PC-9 (cell line): Measurements from ENCODE around the gene CROCC. TPM values are rescaled to one million over a fixed set of nuclear protein-coding genes. Genes with fewer than 3 reads are reported as not detected.
A peak's percentile ranks its signal among the peaks of the same experiment; 100 is the strongest.
"Not testable (repeated sequence)": the region's sequence is repeated elsewhere in the genome, so short reads cannot be mapped to it uniquely, and the experiment has no call there.

Experiments used
- BruUV-seq: library from RNA; stranded (reverse); fragments of 400-500 nt; replicated peaks from 2 replicates; lab custom pipeline; 2021; lab: Mats Ljungman, UMichigan
- CTCF ChIA-PET: fragments of 300-600 bp; sonication (Branson Sonifier 250); formaldehyde crosslinking; loops from one replicate; lab custom pipeline; 2022; ENCODE audit warnings: antibody characterized with exemption; lab: Charles Lee
- POLR2A ChIA-PET: fragments of 300-600 bp; sonication (Branson Sonifier 250); formaldehyde crosslinking; loops from one replicate; lab custom pipeline; 2022; ENCODE audit warnings: antibody characterized with exemption; ENCODE audit not compliant: unreplicated experiment; lab: Charles Lee
- DNase-seq, 2 experiments: peaks; one replicate each; pipeline versions ENCODE4 v3.0.0 to v3.0.0-alpha.2; 2015 to 2022; ENCODE audit warnings: mixed read lengths in 1 of 2
- H2AFZ ChIP-seq: fragments of 200-600 bp; sonication (generic); 2 replicates; pipeline ENCODE4 v1.8.1; 2017; ENCODE audit warnings: antibody characterized with exemption
- H3F3A ChIP-seq: fragments of 200-600 bp; sonication (generic); 2 replicates; pipeline ENCODE4 v1.8.1; 2017; ENCODE audit warnings: antibody characterized with exemption, mild to moderate bottlenecking, low read depth; ENCODE audit not compliant: insufficient read depth
- H3K27ac ChIP-seq: fragments of 200-600 bp; sonication (generic); 2 replicates; pipeline ENCODE4 v1.6.1; 2016; ENCODE audit warnings: mixed run types
- H3K27me3 ChIP-seq: fragments of 200-600 bp; sonication (generic); 2 replicates; pipeline ENCODE4 v1.6.1; 2016; ENCODE audit warnings: low read depth, mixed run types; ENCODE audit not compliant: insufficient read depth
- H3K36me3 ChIP-seq: fragments of 200-600 bp; sonication (generic); 2 replicates; pipeline ENCODE4 v1.6.1; 2016; ENCODE audit warnings: low read depth, mixed run types
- H3K4me1 ChIP-seq: fragments of 200-600 bp; sonication (generic); replicated peaks from 2 replicates; pipeline ENCODE4 v1.6.1; 2016; ENCODE audit warnings: mixed run types; ENCODE audit not compliant: insufficient read depth
- H3K4me2 ChIP-seq: fragments of 200-600 bp; sonication (generic); 2 replicates; pipeline ENCODE4 v1.6.1; 2017; ENCODE audit warnings: mixed run types
- H3K4me3 ChIP-seq: fragments of 200-600 bp; sonication (generic); 2 replicates; pipeline ENCODE4 v1.6.1; 2016; ENCODE audit warnings: mixed run types
- H3K79me2 ChIP-seq: fragments of 200-600 bp; sonication (generic); 2 replicates; pipeline ENCODE4 v1.6.1; 2017; ENCODE audit warnings: low read depth, mixed run types
- H3K9me2 ChIP-seq: fragments of 200-600 bp; sonication (generic); 2 replicates; pipeline ENCODE4 v1.8.1; 2017; ENCODE audit warnings: mild to moderate bottlenecking; ENCODE audit not compliant: insufficient read depth
- H3K9me3 ChIP-seq: fragments of 200-600 bp; sonication (generic); 2 replicates; pipeline ENCODE4 v1.8.1; 2016; ENCODE audit warnings: low read depth; ENCODE audit not compliant: insufficient read depth
- H4K20me1 ChIP-seq: fragments of 200-600 bp; sonication (generic); 2 replicates; pipeline ENCODE4 v1.8.1; 2017; ENCODE audit not compliant: insufficient read depth
- intact Hi-C: fragments of 100-400 bp; cut with micrococcal nuclease; formaldehyde crosslinking; loops from one replicate; pipeline ENCODE4 v1.10.0; 2022; ENCODE audit not compliant: unreplicated experiment
- total RNA-seq: library from RNA; stranded (reverse); gene quantifications from 2 replicates; pipeline ENCODE4 v1.2.3, GENCODE V29; 2021

CROCC gene
- total RNA-seq, 1 experiment from 2014 or later: 18.9 TPM

- intact Hi-C loops, H3K36me3 ChIP-seq, H3K9me2 ChIP-seq, H2AFZ ChIP-seq, H3K79me2 ChIP-seq, H3K9me3 ChIP-seq, H4K20me1 ChIP-seq, H3K4me3 ChIP-seq, H3K4me1 ChIP-seq, H3F3A ChIP-seq, H3K27ac ChIP-seq, POLR2A ChIA-PET, H3K27me3 ChIP-seq, CTCF ChIA-PET, DNase-seq: not testable (repeated sequence)
- BruUV-seq: TSS peak; percentile 92
- peak overlapping the region; percentile 61 for H3K4me2 ChIP-seq
Measured at GRCh38 chr1:16895233-16895597, 26.5 kb upstream of the CROCC start.

DNA sequence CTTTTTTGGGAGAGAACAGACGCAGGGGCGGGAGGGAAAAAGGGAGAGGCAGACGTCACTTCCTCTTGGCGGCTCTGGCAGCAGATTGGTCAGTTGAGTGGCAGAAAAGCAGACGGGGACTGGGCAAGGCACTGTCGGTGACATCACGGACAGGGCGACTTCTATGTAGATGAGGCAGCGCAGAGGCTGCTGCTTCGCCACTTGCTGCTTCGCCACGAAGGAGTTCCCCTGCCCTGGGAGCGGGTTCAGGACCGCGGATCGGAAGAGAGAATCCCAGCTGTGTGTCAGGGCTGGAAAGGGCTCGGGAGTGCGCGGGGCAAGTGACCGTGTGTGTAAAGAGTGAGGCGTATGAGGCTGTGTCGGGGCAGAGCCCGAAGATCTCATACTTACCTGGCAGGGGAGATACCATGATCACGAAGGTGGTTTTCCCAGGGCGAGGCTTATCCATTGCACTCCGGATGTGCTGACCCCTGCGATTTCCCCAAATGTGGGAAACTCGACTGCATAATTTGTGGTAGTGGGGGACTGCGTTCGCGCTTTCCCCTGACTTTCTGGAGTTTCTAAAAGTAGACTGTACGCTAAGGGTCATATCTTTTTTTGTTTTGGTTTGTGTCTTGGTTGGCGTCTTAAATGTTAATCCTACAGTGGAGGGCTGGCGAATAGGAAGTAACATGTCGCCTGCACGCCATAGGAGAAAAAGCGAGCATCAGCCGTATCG lies 26.0 kb upstream of the CROCC start, which contains the start of gene RNU1-2:
TSS of gene RNU1-2 (plus strand) at position 383 of the 718 bp plus-strand sequence.
- H3K9me3 ChIP-seq, H4K20me1 ChIP-seq, H3K79me2 ChIP-seq, CTCF ChIA-PET, H3K27me3 ChIP-seq, H3K36me3 ChIP-seq, H3F3A ChIP-seq, H2AFZ ChIP-seq, H3K9me2 ChIP-seq, intact Hi-C loops, H3K4me1 ChIP-seq: not testable (repeated sequence)
- POLR2A ChIA-PET: interaction anchor here (0.6 to 0.7 kb wide), 4 partner anchors 8 to 454 kb away, joined by 4 to 7 read pairs (median 4); no protein-coding TSS in a partner anchor
- Histone ChIP-seq H3K4me2 (peak within 1 kb of the TSS; percentile 75), H3K4me3 (peak within 1 kb of the TSS; percentile 49; the same call in 1 of the 2 replicates), H3K27ac (peak within 1 kb of the TSS; percentile 60)
- BruUV-seq: TSS peak; percentile 99
- peak; percentile 70 to 93 for DNase-seq

GRCh38 chr1:16896316-16897055 lies 25.2 kb upstream of the CROCC start:
- H3K79me2 ChIP-seq, BruUV-seq, H4K20me1 ChIP-seq, H3K36me3 ChIP-seq, H3K4me1 ChIP-seq, H2AFZ ChIP-seq, H3K9me3 ChIP-seq, CTCF ChIA-PET, H3F3A ChIP-seq, H3K27me3 ChIP-seq, H3K9me2 ChIP-seq, intact Hi-C loops: not testable (repeated sequence)
- DNase-seq: peak; percentile 60 to 81
- H3K4me2 ChIP-seq: peak overlapping the region; percentile 75
- H3K4me3 ChIP-seq: peak overlapping the region; percentile 49; the same call in 1 of the 2 replicates
- peak overlapping the region; percentile 60 for H3K27ac ChIP-seq
- POLR2A ChIA-PET: interaction anchor here (0.6 to 0.7 kb wide), 4 partner anchors 8 to 455 kb away, joined by 4 to 7 read pairs (median 4); no protein-coding TSS in a partner anchor

- H3K36me3 ChIP-seq, H3K4me2 ChIP-seq, intact Hi-C loops, CTCF ChIA-PET, H3K9me2 ChIP-seq, POLR2A ChIA-PET, BruUV-seq, H3K4me3 ChIP-seq, H3K4me1 ChIP-seq, H4K20me1 ChIP-seq, DNase-seq, H3K9me3 ChIP-seq, H2AFZ ChIP-seq, H3F3A ChIP-seq, H3K79me2 ChIP-seq, H3K27ac ChIP-seq, H3K27me3 ChIP-seq: not testable (repeated sequence)
Measured at GRCh38 chr1:16897653-16898052, 24.1 kb upstream of the CROCC start.

DNA sequence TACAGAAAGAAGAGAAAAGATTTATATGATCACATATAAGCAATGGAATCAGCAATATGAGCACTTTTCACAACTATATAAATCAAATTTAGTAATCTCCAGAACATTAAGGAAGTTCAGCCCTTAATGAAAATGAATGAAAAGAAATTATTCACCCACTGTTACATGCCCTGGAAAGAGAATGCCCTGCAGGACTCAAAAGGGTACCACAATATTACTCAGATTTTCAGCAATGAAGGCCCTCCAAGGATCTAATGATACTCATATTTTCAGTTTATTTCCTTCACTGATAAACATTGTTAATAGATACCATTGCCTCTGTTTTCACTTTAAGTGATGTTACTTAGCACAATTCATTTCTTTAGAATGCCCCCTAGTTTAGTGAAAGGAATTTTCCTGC lies 23.4 kb upstream of the CROCC start:
- peaks cover 13% of the 10 kb centered on the region; the same call in 1 of the 2 replicates for H3F3A ChIP-seq
- BruUV-seq, DNase-seq, CTCF ChIA-PET, H3K27ac ChIP-seq, POLR2A ChIA-PET, H3K4me3 ChIP-seq, H3K9me3 ChIP-seq, H4K20me1 ChIP-seq, intact Hi-C loops, H3K36me3 ChIP-seq, H3K9me2 ChIP-seq, H3K27me3 ChIP-seq, H2AFZ ChIP-seq, H3K4me1 ChIP-seq, H3K79me2 ChIP-seq, H3K4me2 ChIP-seq: not testable (repeated sequence)

GRCh38 chr1:16899020-16899419 lies 22.7 kb upstream of the CROCC start:
- H3K4me2 ChIP-seq, H3K27me3 ChIP-seq, H2AFZ ChIP-seq, DNase-seq, H3K9me2 ChIP-seq, H3K79me2 ChIP-seq, H3K36me3 ChIP-seq, H3K4me3 ChIP-seq, H4K20me1 ChIP-seq, H3K27ac ChIP-seq, BruUV-seq, CTCF ChIA-PET, H3K9me3 ChIP-seq, intact Hi-C loops, H3K4me1 ChIP-seq: not testable (repeated sequence)
- peaks cover 20% of the 10 kb centered on the region for H3F3A ChIP-seq
- POLR2A ChIA-PET: interaction anchor here (0.6 kb wide), 1 partner anchor 385 kb away, joined by 3 read pairs; no protein-coding TSS in a partner anchor
